GM23248 (cell line): ENCODE measurements around the gene PSMD5. TPM values are rescaled to one million over a fixed set of nuclear protein-coding genes. Genes with fewer than 3 reads are reported as not detected.

ENCODE experiments used
- DNase-seq: peaks from one replicate; pipeline ENCODE4 v3.0.0-alpha.2; 2015
- H2AFZ ChIP-seq: fragments of 200-600 bp; sonication (generic); 2 replicates; pipeline ENCODE4 v1.6.1; 2016; ENCODE audit warnings: antibody characterized with exemption
- H3F3A ChIP-seq: fragments of 200-600 bp; sonication (generic); 2 replicates; pipeline ENCODE4 v1.6.1; 2016; ENCODE audit warnings: mild to moderate bottlenecking, antibody characterized with exemption, mixed run types; ENCODE audit not compliant: insufficient read depth
- H3K27ac ChIP-seq: fragments of 200-600 bp; sonication (generic); 2 replicates; pipeline ENCODE4 v1.5.1; 2016; ENCODE audit warnings: mild to moderate bottlenecking
- H3K27me3 ChIP-seq: fragments of 200-600 bp; sonication (generic); replicated peaks from 2 replicates; pipeline ENCODE4 v1.6.1; 2016; ENCODE audit warnings: mild to moderate bottlenecking; ENCODE audit not compliant: insufficient read depth
- H3K36me3 ChIP-seq: fragments of 200-600 bp; sonication (generic); 2 replicates; pipeline ENCODE4 v1.6.1; 2016; ENCODE audit warnings: low read depth, mild to moderate bottlenecking
- H3K4me1 ChIP-seq: fragments of 200-600 bp; sonication (generic); 2 replicates; pipeline ENCODE4 v1.6.1; 2016; ENCODE audit warnings: mild to moderate bottlenecking; ENCODE audit not compliant: insufficient read depth
- H3K4me2 ChIP-seq: fragments of 200-600 bp; sonication (generic); one replicate; pipeline ENCODE4 v1.6.1; 2016; ENCODE audit warnings: mild to moderate bottlenecking; ENCODE audit not compliant: unreplicated experiment
- H3K4me3 ChIP-seq: fragments of 200-600 bp; sonication (generic); 2 replicates; pipeline ENCODE4 v1.5.1; 2016; ENCODE audit warnings: mild to moderate bottlenecking
- H3K79me2 ChIP-seq: fragments of 200-600 bp; sonication (generic); 2 replicates; pipeline ENCODE4 v1.6.1; 2016; ENCODE audit warnings: mild to moderate bottlenecking; ENCODE audit not compliant: insufficient read depth
- H3K9ac ChIP-seq: fragments of 200-600 bp; sonication (generic); 2 replicates; pipeline ENCODE4 v1.6.1; 2016; ENCODE audit warnings: mild to moderate bottlenecking
- H3K9me2 ChIP-seq: fragments of 200-600 bp; sonication (generic); 2 replicates; pipeline ENCODE4 v1.6.1; 2016; ENCODE audit warnings: mixed run types, mild to moderate bottlenecking, moderate library complexity; ENCODE audit not compliant: insufficient read depth
- H3K9me3 ChIP-seq: fragments of 200-600 bp; sonication (generic); one replicate; pipeline ENCODE4 v1.6.1; 2017; ENCODE audit warnings: low read depth
- H4K20me1 ChIP-seq: fragments of 200-600 bp; sonication (generic); 2 replicates; pipeline ENCODE4 v1.6.0; 2016; ENCODE audit not compliant: insufficient read depth
- EZH2 ChIP-seq: fragments of 200-600 bp; sonication (generic); IDR thresholded peaks from 2 replicates; pipeline ENCODE4 v1.6.1; 2018; ENCODE audit warnings: antibody characterized with exemption, mild to moderate bottlenecking; ENCODE audit not compliant: insufficient read depth, poor library complexity, severe bottlenecking
- EZH2phosphoT487 ChIP-seq: fragments of 200-600 bp; sonication (generic); IDR thresholded peaks from 2 replicates; pipeline ENCODE4 v1.6.1; 2018; ENCODE audit warnings: antibody characterized with exemption, moderate library complexity, mild to moderate bottlenecking, low read depth; ENCODE audit not compliant: insufficient read depth
- whole genome bisulfite sequencing, 2 experiments: methylation state at CpG; one replicate each; pipeline ENCODE4 v1.1.6; 2015 to 2017; ENCODE audit warnings: low lambda C conversion rate in 2 of 2, low coverage in 1 of 2; ENCODE audit errors: missing lambda C conversion rate in 2 of 2; 5-methylcytosine and 5-hydroxymethylcytosine counted together
- in situ Hi-C: fragments of 300-500 bp; cut with MboI; formaldehyde crosslinking; loops from 2 replicates; pipeline ENCODE4 v1.15.0; 2020
- polyA plus RNA-seq: library from polyadenylated mRNA; unstranded; fragments of >200 nt; fragmentation: Nextera tagmentation; extraction: Ambion mirVana; gene quantifications from 2 replicates; pipeline ENCODE4 v1.2.1, GENCODE V29; 2016
- total RNA-seq: library from RNA; depleted of rRNA; stranded (reverse); fragments of >200 nt; shearing (Covaris generic); gene quantifications from 2 replicates; pipeline ENCODE4 v1.2.3, GENCODE V29; 2014

PSMD5 gene
- total and polyA plus RNA-seq, 2 experiments from 2014 or later, result 37.2 to 43.3 TPM

GRCh38 chr9:120878188-120879130 lies 35.7 kb upstream of the PSMD5 start:
- Histone ChIP-seq H3F3A (no peaks in the 10 kb centered on the region), H3K4me3 (no peak overlapping the region), H4K20me1 (no peaks in the 10 kb centered on the region), H3K9ac (peak overlapping the region; percentile 63; the same call in 1 of the 2 replicates), H3K36me3 (no peaks in the 10 kb centered on the region), H3K27ac (no peak overlapping the region), H3K27me3 (no peaks in the 10 kb centered on the region), H3K4me2 (no peak overlapping the region), H3K79me2 (no peaks in the 10 kb centered on the region), H3K9me3 (no peaks in the 10 kb centered on the region), H3K9me2 (no peaks in the 10 kb centered on the region), H3K4me1 (no peaks in the 10 kb centered on the region), H2AFZ (no peak overlapping the region)
- TF ChIP-seq EZH2phosphoT487, result no peak
- TF ChIP-seq EZH2, result no peak
- no peak for DNase-seq
- WGBS, 2 experiments, result 76 to 87% methylated on average over 8 of the region's 8 CpGs
- in situ Hi-C loops, result no loop called here

GRCh38 chr9:120877276-120878034 lies 34.7 kb upstream of the PSMD5 start:
- H3F3A ChIP-seq, result no peaks in the 10 kb centered on the region
- peak; percentile 72 for DNase-seq

DNA sequence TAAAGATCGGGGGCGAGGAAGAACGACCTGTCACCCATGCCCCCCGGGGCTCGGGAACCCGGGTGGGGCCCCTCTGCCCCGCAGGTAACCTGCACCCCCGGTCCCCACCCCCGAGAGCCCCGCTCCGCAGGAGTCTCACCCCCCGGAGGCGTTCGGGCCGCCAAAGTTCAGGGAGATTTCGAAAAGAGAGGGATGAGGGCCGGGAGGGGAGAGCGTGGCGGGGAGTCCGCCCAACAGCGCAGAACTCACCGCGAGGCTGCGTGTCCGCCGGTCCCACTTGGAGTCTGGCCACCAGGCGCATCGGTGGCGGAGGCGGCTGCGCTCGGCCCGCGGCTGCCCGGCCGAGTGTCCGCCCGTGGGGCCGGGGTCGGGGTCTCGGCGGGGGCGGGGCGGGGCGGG lies 34.1 kb upstream of the PSMD5 start, which contains the start of gene PHF19:
PHF19 (minus strand) TSS at position 347 of the 399 bp plus-strand sequence. CDS start 2,447 bp downstream, outside the sequence.
- H3K79me2 ChIP-seq, result no peaks in the 10 kb centered on the region
- peak within 1 kb of the TSS; percentile 94 for H2AFZ ChIP-seq
- H3K27me3 ChIP-seq, result no peaks in the 10 kb centered on the region
- peak within 1 kb of the TSS; percentile 75 for H3K27ac ChIP-seq
- peak within 1 kb of the TSS; percentile 95 for H3K4me2 ChIP-seq
- H4K20me1 ChIP-seq, result no peaks in the 10 kb centered on the region
- H3K9me2 ChIP-seq, result no peaks in the 10 kb centered on the region
- WGBS, 2 experiments, result 1% methylated on average over 19 to 29 of the region's 45 CpGs
- H3K4me3 ChIP-seq, result peak within 1 kb of the TSS; percentile 93
- TF ChIP-seq EZH2 (no peak), EZH2phosphoT487 (no peak)
- DNase-seq, result peak; percentile 71
- H3F3A ChIP-seq, result no peaks in the 10 kb centered on the region
- peak within 1 kb of the TSS; percentile 92 for H3K9ac ChIP-seq
- H3K36me3 ChIP-seq, result no peaks in the 10 kb centered on the region; the same call in 1 of the 2 replicates
- in situ Hi-C loops, result no loop called here
- H3K9me3 ChIP-seq, result no peaks in the 10 kb centered on the region
- H3K4me1 ChIP-seq, result no peaks in the 10 kb centered on the region

More at GRCh38 chr9:120877276-120878034, 34.7 kb upstream of the PSMD5 start:
- 9 to 10% methylated on average over 27 to 33 of the region's 63 CpGs for WGBS, 2 experiments
- Histone ChIP-seq H3K9me3 (no peaks in the 10 kb centered on the region), H4K20me1 (no peaks in the 10 kb centered on the region), H3K9me2 (no peaks in the 10 kb centered on the region), H3K27ac (no peak overlapping the region), H2AFZ (peak overlapping the region; percentile 90), H3K4me3 (peak overlapping the region; percentile 71), H3K79me2 (no peaks in the 10 kb centered on the region), H3K9ac (peak overlapping the region; percentile 63), H3K36me3 (no peaks in the 10 kb centered on the region; the same call in 1 of the 2 replicates), H3K27me3 (no peaks in the 10 kb centered on the region), H3K4me2 (peak overlapping the region; percentile 76), H3K4me1 (no peaks in the 10 kb centered on the region)
- in situ Hi-C loops, result no loop called here
- no peak for TF ChIP-seq EZH2
- no peak for TF ChIP-seq EZH2phosphoT487
